ENCODE measurements around the gene ANO9.
A peak's percentile ranks its signal among the peaks of the same experiment; 100 is the strongest.

The ANO9 gene, protein sequence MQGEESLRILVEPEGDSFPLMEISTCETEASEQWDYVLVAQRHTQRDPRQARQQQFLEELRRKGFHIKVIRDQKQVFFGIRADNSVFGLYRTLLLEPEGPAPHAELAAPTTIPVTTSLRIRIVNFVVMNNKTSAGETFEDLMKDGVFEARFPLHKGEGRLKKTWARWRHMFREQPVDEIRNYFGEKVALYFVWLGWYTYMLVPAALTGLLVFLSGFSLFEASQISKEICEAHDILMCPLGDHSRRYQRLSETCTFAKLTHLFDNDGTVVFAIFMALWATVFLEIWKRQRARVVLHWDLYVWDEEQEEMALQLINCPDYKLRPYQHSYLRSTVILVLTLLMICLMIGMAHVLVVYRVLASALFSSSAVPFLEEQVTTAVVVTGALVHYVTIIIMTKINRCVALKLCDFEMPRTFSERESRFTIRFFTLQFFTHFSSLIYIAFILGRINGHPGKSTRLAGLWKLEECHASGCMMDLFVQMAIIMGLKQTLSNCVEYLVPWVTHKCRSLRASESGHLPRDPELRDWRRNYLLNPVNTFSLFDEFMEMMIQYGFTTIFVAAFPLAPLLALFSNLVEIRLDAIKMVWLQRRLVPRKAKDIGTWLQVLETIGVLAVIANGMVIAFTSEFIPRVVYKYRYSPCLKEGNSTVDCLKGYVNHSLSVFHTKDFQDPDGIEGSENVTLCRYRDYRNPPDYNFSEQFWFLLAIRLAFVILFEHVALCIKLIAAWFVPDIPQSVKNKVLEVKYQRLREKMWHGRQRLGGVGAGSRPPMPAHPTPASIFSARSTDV

DNA sequence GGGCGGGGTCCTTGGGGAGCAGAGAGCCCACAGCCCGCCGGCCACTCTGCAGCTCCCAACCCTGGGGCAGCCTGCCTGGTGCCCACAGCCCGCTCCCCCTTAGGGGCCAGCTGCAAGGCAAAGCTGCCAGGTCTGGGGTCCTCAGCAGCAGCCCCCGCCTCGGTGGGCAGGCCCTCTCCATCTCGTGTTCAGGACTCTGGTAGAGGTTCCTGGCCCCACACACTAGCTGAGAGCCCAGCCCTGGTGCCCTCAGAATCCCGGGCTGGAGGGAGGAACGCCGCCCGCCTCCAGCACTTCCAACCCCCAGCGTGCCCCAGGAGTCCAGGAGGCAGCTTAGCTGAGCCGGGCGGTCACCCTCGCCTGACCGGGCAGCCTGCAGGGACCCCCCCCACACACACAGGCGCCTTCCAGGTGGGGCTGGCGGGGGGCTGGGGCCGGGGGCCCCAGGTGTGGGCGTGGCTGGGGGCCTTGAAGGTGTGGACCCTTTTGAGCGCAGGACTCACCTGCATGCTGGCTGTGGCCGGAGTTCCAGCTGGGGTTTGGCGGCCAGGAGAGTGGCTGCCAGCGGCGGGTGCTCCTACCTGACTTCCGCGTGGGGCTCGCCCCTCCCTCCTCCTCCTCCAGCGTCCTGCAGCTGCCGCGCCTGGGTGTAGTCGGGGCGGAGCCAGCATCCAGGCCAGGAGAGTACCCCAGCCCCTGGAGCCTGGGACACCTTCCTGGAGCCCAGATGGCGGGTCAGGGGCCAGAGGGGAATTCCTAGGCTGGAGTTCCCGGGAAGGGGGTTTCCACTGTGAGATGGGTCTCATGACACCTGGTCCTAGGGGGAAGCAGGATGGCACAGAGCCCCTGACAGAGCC, at the start of gene ANO9:
TSS of gene ANO9 (minus strand) at position 594 of the 857 bp plus-strand sequence. CDS start at position 509, 85 bp downstream.
- peak; percentile 74 for DNase-seq

DNA sequence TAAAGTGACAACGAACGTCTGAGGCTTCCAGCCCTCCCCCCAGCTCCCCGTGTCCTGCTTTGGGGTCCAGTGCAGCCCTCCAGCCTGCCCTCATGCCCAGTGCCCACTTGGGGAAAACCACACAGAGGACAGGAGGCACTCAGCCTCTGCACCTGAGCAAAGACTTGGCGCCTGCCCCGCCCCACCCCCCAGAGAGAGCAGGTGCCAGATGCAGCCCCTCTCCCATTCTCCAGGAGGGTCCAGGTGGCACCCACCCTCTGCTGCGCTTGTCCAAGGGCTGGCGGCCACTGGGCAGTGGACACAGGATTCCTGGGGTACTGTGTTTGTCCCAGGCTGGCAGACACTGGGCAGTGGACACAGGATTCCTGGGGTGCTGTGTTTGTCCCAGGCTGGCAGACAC, 49.5 kb upstream of the ANO9 start:
- no peak for DNase-seq

DNA sequence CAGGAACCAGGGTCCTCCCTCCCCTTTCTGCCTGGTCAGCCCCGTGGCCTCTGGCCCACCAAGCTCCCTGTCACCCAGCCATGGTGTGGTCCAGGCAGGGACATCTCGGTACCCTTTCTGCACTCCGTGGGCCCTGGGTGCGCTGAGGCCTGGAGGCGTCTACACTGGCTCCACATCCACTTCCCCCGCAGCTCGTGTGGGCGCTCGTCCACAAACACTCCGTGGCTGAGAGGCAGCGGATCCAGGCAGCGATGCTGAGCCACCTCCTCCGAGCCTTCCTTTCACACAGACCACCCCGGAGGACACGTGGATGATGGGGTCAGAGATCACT, 49.1 kb upstream of the ANO9 start:
- DNase-seq = no peak

DNA sequence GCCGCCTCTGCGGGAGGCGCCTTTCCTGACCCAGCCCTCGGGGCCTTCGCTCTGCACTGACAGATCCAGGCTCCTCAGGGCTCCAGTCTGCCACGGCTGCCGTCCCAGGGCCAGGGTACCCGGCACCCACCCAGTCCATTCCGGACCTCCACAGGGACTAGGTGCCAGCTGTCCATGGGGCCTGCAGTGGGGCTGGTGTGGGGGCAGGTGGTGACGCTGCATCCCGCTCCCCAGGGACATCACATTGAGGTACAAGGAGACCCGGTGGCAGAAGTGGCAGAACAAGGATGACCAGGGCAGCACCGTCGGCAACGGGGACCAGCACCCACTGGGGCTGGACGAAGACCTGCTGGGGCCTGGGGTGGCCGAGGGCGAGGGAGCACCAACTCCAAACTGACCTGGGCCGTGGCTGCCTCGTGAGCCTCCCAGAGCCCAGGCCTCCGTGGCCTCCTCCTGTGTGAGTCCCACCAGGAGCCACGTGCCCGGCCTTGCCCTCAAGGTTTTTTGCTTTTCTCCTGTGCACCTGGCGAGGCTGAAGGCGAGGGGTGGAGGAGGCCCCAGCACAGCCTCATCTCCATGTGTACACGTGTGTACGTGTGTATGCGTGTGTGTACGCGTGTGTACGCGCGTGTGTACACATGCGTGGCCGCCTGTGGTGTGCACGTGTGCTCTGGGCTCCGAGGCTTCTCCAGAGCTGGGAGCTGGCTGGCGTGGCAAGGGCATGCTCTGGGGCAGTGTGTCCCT, 48.5 kb upstream of the ANO9 start:
- no peak for DNase-seq

DNA sequence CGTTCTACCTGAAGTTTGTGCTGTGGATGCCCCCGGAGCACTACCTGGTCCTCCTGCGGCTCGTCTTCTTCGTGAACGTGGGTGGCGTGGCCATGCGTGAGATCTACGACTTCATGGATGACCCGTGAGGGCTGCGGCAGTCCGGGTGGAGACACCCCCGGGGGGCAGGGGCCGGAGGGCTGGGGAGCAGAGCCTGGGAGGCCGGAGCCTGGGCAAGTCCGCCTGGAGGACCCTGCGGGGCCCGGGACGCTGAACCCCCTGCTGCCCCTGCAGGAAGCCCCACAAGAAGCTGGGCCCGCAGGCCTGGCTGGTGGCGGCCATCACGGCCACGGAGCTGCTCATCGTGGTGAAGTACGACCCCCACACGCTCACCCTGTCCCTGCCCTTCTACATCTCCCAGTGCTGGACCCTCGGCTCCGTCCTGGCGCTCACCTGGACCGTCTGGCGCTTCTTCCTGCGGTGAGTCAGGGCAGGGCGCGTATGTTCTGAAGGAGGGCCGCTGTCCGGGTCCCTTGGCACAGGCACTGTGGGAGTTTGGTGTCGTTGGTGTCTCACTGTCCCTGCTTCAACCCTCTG, 47.9 kb upstream of the ANO9 start:
- DNase-seq = no peak

DNA sequence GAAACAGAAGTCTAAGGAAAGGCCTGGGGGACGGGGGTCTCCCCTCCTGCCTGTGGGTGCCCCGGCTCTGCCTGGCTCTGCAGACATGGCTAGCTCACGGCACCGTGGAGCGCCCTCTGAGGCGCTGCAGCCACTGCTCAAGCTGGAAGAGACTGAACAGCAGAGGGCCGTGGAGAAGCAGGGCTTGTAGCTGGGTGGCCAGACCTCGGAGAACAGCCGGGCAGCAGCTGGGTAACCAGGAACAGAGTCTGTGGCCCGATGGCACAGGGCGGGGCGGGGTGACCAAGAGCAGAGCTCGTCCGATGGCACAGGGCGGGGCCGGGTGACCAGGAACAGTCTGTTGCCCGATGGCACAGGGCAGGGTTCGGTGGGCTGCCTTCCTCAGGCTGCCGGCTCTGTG, 47.2 kb upstream of the ANO9 start:
- no peak for DNase-seq

DNA sequence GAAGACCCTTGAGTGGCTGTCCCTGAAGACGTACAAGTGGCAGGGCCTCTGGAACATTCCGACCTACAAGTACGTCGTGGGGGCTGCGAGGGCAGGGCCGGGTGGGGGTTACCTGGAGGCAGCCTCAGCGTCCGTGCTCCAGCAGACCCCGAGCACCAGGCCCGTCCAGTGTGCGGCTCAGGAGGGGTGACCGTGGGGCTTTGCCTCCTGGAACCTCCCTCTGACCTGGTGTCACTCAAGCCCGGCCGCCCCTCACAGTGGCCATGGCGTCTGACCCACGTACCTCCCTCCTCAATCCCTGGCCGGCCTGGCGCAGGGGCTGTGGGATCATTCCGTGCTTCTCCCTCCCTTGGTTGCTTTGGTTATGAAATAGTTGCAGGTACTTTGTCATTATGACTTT, 46.8 kb upstream of the ANO9 start:
- no peak for DNase-seq

DNA sequence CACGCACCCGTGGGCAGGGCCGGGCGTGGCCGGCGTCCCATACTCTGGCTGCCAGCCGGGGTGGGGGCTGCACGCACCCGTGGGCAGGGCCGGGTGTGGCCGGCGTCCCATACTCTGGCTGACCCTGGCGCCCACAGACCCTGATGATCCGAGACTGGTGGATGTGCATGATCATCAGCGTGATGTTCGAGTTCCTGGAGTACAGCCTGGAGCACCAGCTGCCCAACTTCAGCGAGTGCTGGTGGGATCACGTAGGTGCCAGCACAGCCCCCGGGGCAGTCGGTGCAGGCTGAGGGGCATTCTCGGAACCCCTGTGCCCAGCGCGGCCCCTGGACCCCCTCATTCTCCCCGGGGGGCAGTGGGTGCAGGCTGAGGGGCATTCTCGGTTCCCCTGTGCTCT, 46.3 kb upstream of the ANO9 start:
- DNase-seq = no peak

DNA sequence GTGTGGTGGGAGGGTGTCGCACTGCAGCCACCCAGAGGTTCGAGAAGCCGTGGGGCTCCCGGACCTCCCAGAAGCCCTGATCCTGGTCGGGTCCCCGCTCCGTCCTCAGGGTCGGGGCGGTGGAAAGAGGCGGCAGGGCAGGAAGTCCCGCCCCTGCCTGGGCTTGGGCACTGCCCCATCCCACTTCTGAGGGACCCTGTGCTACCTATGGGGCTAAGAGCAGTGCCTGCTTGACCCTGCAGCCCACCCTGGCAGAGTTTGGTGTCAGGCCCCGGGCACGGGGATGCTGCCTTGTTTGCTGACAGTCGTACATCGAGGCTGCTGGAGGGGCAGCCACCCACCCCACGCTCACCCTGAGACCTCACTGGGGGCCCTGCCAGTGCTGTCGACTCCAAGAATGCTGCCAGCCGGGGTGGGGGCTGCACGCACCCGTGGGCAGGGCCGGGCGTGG, 45.8 kb upstream of the ANO9 start:
- DNase-seq = no peak

DNA sequence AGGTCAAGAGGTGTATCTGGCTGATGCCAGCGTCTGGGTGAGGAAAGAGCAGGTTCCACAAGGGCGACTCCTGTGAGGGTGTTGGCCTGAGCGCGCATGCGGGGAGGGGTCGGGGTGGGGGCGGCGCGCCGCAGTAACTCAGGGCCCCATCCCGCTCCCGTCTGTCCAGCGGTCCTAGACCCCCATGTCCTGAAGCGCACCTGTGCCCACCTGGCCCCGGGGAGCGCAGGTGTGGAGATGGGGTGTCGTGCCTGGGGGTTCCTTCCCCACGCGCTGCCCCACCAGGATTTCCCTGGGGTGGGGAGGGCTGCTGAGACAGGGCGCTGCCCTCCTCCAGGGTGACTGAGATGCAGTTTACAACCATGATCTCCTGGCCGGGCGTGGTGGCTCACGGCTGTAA, 44.4 kb upstream of the ANO9 start:
- no peak for DNase-seq

DNA sequence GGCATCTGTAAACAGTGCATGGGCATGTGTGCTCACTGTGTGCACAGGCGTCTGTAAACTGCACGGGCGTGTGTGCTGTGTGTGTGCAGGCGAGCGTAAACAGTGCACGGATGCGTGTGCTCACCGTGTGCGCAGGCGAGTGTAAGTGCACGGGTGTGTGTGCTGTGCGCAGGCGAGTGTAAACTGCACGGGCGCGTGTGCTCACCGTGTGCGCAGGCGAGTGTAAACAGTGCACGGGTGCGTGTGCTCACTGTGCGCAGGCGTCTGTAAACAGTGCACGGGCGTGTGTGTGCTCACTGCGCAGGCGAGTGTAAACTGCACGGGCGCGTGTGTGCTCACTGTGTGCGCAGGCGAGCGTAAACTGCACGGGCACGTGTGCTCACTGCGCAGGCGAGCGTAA, 42.8 kb upstream of the ANO9 start:
- DNase-seq = no peak

DNA sequence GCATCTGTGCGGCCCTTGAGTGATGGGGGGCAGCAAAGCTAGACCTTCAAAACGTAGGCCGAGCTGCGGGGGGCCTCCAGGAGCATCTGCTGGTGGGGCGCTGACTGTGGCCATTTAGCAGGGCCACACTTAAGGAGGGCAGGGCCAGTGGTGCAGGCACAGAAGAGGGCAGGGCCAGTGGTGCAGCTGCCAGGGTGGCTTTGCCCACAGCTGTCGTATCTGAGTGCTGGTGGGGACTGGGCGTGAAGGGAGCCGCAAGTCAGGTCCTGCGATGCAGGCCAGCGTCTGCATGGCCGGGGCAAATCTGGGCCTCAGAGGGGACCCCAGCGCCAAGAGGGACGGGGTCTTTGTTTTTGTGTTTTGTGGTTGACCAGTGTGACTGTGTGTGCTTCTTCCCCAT, 37.5 kb upstream of the ANO9 start:
- DNase-seq = no peak

DNA sequence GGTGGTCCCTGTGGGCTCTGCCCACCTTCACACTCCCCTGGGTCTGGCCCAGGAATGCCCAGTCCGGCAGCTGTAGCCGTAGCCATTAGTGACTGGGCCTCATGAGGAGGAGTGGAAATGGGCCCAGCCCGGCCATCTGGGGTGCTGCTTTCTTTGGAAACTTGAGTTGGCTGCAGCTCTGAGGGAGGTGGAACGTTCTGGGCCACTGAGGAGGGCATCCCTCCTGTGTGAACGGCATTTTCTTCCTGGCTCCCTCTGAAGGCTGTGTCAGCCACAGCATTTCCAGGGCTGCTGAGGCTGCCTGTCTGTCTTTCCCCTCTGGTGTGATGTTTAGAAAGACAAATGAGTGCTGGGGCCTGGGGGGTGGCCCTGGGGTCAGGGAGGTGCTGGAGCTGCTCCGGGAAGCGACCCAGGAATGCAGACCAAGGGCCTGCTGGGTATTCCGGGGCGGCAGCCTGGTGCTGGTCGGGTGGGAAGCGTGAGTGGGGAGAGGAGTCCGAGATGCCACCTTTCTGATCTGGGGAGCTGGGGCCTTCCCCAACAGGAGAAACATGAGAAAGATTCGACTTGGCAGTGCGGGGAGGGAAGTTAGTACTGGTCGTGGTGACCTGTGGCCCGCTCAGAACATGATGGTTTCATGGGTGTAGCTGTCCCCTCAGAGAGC, 35.4 kb upstream of the ANO9 start:
- DNase-seq = no peak

DNA sequence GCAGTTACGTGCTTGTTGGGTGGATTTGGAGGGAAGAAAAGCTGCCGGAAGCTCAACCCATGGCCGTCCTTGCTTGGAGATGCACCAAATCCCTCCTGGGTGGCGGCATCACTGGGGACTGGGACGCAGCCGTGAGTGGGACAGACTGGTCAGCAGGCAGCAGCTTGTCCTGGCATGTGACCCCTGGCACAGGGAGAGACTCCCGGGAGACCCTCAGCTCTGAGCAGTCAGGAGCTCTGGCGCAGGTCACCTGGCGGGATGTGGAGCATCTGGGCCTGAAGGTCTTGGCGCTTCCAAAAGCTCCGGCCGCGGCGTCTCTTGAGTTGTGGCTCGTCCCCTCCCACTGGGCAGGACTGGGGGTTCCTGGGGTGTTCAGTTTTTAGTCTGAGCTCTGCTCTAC, 34.6 kb upstream of the ANO9 start:
- no peak for DNase-seq

DNA sequence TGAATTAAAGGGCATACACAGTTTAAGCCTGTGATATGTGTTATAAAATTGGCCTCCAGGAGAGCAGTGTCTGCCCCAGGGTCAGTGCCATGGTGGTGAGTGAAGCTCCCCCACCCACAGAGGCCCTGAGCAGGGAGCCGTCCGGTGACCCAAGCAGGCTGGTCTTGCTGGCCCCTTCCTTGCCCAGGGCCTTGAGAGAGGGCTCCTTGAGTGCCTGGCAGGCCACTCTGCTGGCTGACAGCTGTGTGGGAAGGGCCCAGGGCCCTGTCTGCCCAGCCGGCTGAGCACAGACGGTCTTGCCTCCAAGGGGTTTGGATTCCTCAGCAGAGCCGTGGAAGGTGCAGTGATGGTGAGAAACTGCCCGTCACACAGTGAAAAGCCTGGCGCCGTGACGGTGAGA, 34.1 kb upstream of the ANO9 start:
- no peak for DNase-seq

DNA sequence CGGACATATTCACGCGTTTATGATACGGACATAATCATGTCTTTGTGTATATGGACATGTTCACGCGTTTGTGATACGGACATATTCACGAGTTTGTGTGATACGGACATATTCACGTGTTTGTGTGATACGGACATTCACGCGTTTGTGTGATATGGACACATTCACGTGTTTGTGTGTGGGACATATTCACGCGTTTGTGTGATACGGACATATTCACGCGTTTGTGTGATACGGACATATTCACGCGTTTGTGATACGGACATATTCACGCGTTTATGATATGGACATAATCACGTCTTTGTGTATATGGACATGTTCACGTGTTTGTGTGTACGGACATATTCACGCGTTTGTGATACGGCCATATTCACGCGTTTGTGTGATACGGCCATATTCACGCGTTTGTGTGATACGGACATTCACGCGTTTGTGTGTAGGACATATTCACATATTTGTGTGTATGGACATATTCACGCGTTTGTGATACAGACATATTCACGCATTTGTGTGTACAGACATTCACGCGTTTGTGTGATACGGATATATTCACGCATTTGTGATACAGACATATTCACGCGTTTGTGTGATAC, 33.2 kb upstream of the ANO9 start:
- DNase-seq = no peak

DNA sequence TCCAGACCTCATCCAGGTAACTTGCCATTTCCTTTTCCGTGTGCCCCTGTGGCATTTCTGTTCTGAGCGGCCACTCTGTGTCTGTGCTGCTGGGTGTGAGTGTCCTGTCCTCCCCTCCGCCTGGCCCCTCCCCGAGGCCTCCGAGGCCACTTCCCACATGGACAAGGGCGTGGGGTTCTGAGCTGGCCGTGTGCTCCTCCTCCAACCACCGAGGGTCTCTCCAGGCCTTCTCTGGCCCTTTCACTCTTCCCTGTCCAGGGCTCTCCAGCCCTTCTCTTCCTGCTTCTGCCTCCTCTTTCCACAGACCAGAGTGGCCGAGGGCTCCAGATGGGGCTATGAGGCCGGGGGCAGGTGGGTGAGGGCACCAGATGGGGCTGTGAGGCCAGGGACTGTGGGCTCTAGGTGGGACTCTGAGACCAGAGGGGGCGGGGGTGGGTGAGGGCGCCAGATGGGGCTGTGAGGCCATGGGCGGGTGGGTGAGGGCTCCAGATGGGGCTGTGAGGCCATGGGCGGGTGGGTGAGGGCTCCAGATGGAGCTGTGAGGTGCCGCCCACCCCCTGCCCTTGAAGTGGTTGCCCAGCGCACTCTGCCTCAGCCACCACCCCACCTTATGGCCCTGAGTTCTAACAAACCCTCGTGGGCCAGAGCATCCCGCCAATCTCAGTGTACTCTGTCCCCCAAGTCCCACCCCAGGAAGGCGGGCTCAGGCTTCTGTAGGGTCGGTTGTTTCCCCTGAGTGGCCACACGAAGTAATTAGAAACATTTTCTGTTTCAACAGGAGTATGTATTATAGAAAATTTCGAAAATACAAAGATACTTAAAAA, 32.4 kb upstream of the ANO9 start:
- DNase-seq = no peak

DNA sequence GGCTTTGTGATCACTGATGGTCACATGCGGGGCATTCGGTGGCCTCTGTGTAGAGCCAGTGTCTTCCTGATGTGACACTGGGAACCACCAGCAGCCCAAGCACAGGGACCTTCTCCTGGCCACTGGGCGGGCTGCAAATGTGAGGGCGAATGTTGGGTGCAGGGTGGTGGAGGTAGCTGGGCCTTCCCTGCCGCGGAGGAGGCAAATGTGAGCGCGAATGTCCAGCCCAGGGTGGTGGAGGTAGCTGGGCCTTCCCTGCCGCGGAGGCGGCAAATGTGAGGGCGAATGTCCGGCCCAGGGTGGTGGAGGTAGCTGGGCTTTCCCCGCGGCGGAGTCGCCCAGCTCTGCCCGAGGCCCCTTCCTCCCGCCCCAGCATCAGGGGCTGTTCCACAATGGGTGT, 31.6 kb upstream of the ANO9 start:
- no peak for DNase-seq

DNA sequence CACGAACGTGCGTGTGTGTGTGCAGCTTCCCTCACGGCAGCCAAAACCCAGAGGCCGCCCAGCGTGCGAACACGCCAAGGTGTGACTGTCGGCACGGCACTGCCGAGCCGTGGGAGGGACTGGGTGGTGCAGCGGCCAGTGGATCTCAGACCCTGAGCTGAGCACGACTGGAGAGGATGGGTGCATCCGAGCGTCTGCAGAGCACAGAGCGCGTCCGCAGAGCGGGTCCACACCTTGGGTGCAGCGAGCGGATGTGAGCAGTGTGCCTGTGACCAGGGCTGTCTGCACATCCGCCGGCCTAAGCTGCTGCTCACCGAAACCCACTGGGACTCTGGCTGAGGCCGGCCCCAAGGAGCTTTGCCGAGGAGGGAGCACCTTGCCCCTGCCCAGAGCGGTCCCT, 31.0 kb upstream of the ANO9 start:
- DNase-seq = no peak

DNA sequence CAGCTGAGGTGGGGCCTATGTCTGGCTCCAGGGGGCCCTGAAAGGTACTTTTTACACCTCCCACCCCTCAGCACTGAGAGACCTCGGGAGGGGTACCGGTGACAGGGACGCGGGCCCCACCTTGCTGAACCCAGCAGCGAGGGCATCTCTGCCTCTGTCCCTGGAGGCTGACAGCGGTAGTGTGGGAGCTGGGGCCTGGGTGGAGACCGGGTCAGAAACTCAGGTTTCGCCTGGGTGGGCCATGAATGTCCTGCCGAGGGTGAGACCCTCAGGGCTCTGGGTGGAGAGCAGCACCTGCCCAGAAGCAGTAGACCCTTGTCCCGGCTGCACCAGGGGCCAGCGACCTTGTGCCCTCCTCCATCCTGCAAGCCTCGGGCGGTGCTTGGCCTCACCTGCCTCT, 30.5 kb upstream of the ANO9 start:
- DNase-seq = no peak
